NCI-H345 (cell line): Measurements from ENCODE around the gene NTM.

Experiments
- DNase-seq: peaks from one replicate; lab custom pipeline; 2025; lab: John Stamatoyannopoulos, UW

NTM gene

DNA sequence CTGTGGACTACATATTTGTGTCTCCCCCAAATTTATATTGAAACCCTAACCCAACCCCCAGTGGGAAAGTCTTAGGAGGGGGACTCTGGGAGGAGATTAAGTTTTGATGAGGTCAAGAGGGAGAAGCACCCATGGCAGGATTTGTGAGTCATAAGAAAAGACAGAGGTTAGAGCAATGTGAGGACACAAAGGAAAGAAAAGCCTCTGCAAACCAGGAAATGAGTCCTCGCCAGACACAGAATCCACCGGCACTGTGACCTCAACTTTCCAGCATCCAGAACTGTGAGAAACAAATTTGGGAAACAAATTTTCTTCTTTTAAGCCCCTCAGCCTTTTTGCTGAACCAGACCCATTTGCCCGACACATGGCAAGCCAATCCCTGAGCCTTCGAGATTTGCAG, 397.0 kb downstream of the NTM start:
- DNase-seq: no peak

DNA sequence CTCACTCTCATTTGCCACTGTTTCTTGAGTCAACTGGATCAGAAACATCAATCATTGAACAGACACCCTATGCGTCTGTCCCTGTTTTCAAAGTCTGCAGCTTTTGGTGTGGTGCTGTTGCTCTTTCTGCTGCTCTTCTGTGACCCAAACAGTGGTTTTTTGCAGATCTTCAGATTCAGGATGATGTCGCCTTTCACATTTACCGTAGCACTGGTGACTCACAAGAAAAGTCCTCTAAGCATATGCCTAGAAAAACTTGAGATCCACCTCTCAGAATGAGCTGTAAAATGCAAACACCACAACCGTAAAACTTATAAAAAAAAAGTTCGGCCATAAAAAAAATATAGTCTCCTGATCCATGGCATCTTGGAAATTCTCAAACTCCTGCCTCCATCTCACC, 400.4 kb downstream of the NTM start:
- no peak for DNase-seq

DNA sequence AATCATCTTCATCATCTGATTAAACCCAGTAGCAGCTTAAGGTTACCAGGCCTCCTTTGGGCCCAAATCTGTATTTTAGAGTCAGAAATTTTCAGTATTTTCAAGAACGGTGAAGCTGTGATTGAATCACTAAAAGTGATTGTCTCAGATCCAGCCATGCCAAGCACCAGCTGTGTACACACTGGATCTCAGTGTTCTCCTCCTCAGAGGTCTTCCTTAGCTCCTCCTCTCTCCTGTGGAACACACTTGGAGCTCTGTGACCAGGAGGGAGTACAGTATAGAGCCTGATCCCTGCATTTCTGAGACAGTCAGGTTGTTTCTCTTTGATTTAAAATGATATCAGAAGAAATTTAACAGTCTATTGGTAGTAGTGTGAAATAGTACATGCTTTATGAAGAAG, 401.1 kb downstream of the NTM start:
- no peak for DNase-seq

DNA sequence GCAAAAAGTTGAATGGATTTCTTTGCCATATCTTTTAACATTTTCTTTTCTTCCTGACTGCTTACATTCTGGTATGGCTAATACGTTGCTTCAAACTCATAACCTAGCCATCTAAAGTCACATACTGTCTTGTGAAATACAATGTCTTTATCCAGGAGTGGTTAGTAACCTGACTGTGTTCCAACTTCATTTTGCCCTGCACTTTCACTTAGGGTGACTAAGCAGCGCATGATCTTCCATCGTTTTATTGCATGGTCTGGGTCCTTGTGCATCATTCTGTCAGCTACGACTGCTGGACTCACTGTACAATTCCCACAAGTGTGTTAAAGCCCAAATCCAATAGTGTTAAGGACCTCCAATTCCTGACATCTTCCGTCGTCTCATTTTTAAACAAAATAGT, 403.2 kb downstream of the NTM start:
- DNase-seq: no peak

DNA sequence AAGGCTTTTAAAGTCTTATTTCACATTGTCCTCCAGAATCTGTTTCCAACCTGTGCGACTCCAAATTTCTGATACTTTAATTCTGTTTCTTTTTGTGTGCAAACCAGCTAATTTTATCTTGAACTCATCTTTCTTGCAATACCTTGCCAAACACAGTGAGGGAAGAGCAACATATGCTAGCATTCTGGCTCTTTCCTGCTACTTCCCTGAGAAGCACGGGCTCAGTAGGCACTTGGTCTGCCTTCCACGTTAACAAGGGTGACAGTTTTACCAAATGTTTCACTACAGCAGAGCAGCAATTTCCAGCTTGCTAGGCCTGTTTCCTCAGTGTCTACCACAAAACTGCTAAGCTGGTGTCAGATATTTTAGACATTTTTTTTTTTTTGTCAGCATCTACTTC, 405.8 kb downstream of the NTM start:
- no peak for DNase-seq

DNA sequence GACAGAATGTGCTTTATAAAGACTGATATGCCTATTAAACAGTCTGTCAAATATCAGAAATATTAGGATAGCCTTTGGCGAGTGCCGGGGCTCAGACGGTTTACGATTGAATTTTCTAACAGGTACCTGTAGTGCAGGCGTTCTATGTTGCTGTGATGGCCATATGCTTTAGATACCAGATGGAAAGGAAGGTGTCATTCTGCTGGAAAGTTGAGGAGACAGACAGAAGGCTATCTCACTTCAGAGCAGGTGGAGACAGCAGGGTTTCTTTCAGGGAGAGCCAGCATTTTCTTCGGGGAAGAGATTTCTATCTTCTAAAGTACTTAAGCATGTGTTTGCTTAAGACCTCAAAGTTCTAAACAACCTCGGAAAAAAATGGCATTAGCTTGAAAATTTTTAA, 415.4 kb downstream of the NTM start:
- no peak for DNase-seq

GRCh38 chr11:131787119-131787518, 416.7 kb downstream of the NTM start:
- DNase-seq: no peak

- DNase-seq: no peak
Observed at GRCh38 chr11:131790586-131790985, 420.2 kb downstream of the NTM start.

DNA sequence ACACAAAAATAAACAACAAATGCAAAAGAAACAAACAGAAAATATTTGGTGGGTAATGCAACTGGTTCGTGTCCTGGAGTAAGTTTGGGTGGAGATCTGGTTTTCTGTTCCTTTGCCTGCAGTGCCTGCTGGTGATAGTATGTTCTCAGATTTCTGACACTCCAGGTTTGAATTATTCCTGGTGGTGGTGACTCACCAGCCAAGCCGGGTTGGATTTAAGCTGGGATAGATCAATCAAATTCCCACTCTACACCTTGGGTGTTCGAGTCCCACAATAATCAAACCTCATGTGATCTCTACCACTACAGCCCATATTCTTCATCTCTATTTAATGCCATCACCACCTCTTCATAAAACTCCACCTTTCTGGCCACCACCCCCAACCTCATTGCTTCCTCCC, 421.8 kb downstream of the NTM start:
- no peak for DNase-seq

DNA sequence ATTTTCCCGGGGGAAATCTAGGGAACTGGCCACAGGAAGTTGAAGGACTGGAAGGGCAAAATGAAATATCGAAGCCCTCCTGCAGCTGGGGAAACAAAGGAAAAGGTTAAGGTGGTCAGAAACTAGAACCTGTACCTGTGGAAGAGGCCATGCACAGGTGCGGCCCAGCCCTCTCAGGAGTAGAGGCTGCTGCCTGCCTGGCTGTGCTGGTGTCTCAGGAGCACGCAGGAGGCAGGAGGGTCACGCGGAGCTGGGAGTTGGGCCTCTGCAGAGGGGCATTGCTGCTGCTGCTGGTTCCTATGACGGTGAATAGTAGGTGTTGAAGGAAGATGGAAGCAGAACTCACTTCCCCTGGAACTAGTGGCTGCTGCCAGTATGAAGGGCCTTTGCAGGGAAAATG, 425.7 kb downstream of the NTM start:
- no peak for DNase-seq

- no peak for DNase-seq
Observed at GRCh38 chr11:131796541-131796940, 426.1 kb downstream of the NTM start.

DNA sequence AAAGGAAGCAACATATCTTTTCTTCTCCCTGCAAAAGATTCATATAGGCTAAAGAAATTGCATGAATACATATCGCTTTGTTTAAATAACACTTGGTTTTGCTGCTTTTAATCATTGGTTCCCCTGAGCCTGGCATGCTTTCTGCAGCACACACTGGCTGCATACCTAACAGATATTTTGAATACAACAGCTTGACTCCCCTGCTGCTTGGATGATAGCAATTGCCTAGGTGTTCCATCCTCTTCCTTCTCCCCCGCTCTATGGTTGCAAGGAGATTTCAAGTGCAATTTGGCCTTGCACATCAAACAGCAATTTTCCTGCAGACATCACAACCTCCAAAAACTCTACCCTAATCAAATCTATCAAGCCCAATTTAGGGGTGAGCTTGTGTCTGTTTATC, 430.0 kb downstream of the NTM start:
- DNase-seq: no peak

GRCh38 chr11:131802440-131803115, 432.2 kb downstream of the NTM start:
- DNase-seq: no peak

DNA sequence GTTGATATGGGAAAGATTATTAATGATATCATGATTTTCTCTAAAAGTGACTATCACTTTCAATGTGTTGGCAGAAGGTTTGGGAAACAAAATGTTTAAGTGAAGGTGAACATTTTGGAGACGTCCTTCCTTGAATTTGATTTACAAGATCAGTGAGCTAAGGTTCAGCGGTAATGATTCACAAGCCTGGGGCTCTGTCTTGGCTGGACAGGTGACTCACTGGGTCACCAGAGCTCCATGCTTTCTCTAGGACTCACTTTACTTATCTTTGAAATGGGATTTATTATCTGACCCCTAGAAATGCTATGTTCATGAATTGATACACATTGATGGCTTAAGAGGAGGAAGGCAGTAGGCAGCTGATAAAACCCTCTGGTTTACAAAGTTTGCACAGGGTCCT, 437.5 kb downstream of the NTM start:
- no peak for DNase-seq

DNA sequence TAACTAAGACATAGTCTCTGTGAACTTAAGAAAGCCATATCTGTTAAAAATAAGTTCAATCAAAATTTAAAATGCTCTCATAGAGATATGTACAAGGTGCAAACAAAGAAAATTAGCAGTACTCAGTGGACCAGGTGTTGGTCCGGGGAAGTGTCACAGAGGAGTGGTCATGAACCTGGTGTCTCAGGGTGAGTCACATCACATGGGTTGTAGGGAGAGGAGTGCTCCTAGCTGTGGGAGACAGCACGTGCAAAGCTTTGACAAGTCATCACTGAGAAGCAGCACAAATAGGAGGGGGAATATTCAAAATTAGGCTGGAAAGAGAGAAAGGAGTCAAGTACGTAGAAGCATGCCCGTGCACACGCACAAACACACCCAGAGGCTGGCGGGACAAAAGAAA, 438.1 kb downstream of the NTM start:
- DNase-seq: no peak

DNA sequence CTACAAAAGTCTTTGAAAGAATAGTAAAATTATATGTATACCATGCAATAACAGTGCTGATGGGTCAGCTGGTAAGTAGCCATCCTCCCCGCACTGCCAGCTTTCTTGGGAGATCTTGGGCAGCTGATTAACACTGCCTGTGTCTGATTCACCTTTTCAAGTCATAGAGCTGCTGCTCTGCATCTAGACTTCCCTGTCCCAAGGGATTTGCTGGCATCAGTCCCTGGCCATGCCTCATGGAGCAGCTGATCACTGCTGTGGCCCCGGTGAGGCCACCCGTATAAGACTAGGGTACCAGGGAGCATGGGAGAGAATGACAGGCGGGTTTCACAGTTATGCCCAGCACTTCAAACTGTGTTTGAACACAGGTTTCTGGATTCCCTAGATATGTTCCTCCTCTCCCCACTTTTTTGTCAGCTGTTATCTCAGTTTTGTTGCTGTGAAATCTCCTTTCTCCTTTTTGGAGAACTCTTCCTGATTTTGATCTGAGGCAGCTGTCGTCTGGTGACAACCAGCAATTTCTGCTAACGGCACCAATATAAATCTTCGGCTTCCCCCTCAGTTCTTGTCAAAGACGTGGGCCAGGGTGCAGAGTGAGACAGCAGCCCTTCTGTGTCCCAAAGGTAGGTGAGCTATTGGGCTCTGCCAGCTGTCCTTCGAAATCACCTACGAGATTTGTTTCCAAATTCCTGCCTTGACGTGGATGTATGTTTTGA, 438.9 kb downstream of the NTM start:
- peak; percentile 8 for DNase-seq

DNA sequence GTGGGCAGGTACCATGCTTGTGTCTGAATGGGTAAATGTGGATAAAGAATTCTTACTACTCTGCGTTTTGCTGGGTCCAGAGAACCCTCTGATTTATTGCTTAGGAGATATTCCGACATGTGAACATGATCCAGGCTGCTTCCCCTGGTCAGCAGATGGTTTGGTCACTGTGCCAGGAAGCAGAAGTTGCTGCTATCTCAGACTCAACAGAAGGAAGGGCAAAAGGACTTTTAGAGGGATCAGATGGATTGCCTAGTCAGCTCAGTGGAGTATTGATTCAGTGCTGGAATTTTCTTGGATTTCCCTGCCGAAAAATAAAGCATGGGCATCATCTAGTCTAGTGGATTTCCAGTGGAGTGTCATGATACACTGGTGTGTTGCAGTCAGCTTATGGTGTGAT, 440.1 kb downstream of the NTM start:
- DNase-seq: no peak

GRCh38 chr11:131811383-131811782, 441.0 kb downstream of the NTM start:
- no peak for DNase-seq

DNA sequence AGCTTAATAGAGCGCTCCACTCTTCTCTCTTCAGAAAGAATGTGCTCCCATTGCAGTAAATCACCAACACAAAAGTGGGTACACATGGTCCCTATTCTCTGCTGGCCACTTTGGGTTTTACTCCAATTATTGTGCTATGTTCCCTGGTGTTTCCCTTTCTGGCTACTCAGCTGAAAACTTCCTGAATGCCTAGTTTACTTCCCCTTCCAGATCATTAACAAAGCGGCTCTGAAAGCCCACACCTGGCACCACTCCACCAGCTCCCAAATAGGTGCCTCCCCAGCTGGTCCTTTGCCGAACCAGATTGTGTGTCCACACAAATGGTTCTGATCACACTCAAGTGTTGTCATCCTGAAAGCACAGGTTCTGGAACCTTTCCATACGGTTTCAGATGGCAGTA, 443.7 kb downstream of the NTM start:
- no peak for DNase-seq

DNA sequence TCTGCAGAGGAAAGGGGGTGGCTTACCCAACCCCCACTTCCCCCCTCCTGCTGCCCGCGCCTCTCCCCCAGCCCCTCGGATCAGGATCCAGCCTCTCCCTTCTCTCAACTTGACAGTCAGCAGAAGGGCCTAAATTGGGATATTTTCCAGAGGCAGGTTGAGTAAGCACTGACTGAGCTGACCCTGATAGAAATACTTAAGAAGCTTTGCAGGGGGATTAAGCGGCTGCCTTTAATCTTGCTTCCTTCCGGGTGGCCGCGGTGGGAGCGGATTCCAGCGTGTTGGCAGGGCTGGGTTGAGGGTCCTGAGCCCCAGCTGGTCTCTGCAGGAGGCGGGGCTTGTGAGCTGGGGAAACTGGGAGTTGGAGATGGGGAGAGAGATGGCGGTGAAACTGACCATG, 445.2 kb downstream of the NTM start:
- no peak for DNase-seq

- DNase-seq: no peak
Observed at GRCh38 chr11:131816051-131816450, 445.6 kb downstream of the NTM start.

GRCh38 chr11:131817687-131818188, 447.3 kb downstream of the NTM start:
- peak; percentile 69 for DNase-seq

DNA sequence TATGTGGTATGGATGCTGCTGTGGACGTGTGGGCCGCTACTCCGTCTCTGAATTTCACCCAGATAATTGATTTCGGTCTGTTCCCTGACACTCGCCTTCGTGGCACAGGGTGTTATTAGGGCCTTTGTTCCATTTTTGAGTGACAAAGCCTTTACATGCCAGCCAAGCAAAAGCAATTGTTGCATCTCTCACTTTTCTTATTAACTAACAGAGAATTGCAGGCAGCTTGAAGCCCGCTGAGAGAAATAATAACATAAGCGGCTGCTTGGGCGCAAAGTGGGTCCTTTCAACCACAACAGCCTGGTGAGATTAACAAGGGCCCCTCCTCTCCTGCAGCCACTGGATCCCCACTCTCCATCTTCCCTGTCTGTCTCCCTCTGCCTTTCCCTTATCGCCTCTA, 449.4 kb downstream of the NTM start:
- DNase-seq: no peak

- no peak for DNase-seq
Observed at GRCh38 chr11:131822506-131822905, 452.1 kb downstream of the NTM start.
